GM21619 (cell line): ENCODE measurements around the gene KIFBP.
"Not testable (repeated sequence)": the region's sequence is repeated elsewhere in the genome, so short reads cannot be mapped to it uniquely, and the experiment has no call there.

Experiments used
- ATAC-seq: cut with Tn5 transposase; IDR thresholded peaks from one replicate; pipeline ENCODE4 v1.9.1; 2021; ENCODE audit not compliant: unreplicated experiment

Gene KIFBP

GRCh38 chr10:68988530-68989316, at the start of gene KIFBP:
Gene KIFBP, plus strand, starts transcription at chr10:68988803. Its CDS starts 30 bp downstream, at chr10:68988833.
- ATAC-seq: peak; percentile 76

GRCh38 chr10:68938884-68939283, 49.7 kb upstream of the KIFBP start:
- ATAC-seq: no peak

GRCh38 chr10:68940917-68941316, 47.7 kb upstream of the KIFBP start:
- not testable (repeated sequence) for ATAC-seq

- ATAC-seq: no peak
These were observed 38.0 kb upstream of the KIFBP start for GRCh38 chr10:68950598-68950997.

- ATAC-seq: no peak
These were observed 33.7 kb upstream of the KIFBP start for GRCh38 chr10:68954904-68955303.

GRCh38 chr10:68955355-68955831, 33.2 kb upstream of the KIFBP start:
- peak; percentile 10 for ATAC-seq

GRCh38 chr10:68955832-68956532, 32.6 kb upstream of the KIFBP start, which contains the start of gene DDX21:
Gene DDX21, plus strand, starts transcription at chr10:68956170. Its CDS starts 56 bp downstream, at chr10:68956226.
- ATAC-seq: peak; percentile 85

GRCh38 chr10:68957284-68957615, 31.4 kb upstream of the KIFBP start:
- no peak for ATAC-seq

- no peak for ATAC-seq
These were observed 30.9 kb upstream of the KIFBP start for GRCh38 chr10:68957654-68958053.

- ATAC-seq: no peak
These were observed 28.7 kb upstream of the KIFBP start for GRCh38 chr10:68959695-68960527.

GRCh38 chr10:68963151-68963550, 25.5 kb upstream of the KIFBP start:
- ATAC-seq: no peak

- no peak for ATAC-seq
These were observed 14.6 kb upstream of the KIFBP start for GRCh38 chr10:68973975-68974374.

GRCh38 chr10:68975936-68976473, 12.6 kb upstream of the KIFBP start:
- ATAC-seq: not testable (repeated sequence)

GRCh38 chr10:68979738-68980137, 8.9 kb upstream of the KIFBP start:
- ATAC-seq: not testable (repeated sequence)

- ATAC-seq: no peak
These were observed 7.5 kb upstream of the KIFBP start for GRCh38 chr10:68981074-68981473.

- no peak for ATAC-seq
These were observed 6.2 kb upstream of the KIFBP start for GRCh38 chr10:68982389-68982788.

- ATAC-seq: no peak
These were observed 992 bp upstream of the KIFBP start for GRCh38 chr10:68987611-68988010.

GRCh38 chr10:68989317-68989990, 851 bp downstream of the KIFBP start:
- ATAC-seq: no peak

- ATAC-seq: no peak
These were observed 4.2 kb downstream of the KIFBP start for GRCh38 chr10:68992636-68993440.

GRCh38 chr10:68997211-68997610, 8.6 kb downstream of the KIFBP start:
- ATAC-seq: peak; percentile 9
